Type B pancreatic cell (in vitro differentiated cells): Measurements from ENCODE around the gene DIRAS1. TPM values are rescaled to one million over a fixed set of nuclear protein-coding genes. Genes with fewer than 3 reads are reported as not detected.

ENCODE experiments used
- DNase-seq: peaks from one replicate; pipeline ENCODE4 v3.0.0; 2021; ENCODE audit warnings: mixed read lengths; ENCODE audit not compliant: unreplicated experiment; ENCODE audit errors: extremely low spot score
- H3K27ac Mint-ChIP-seq: 2 replicates; pipeline ENCODE4 v1.8.0; 2021; ENCODE audit warnings: mild to moderate bottlenecking, mixed read lengths
- H3K27me3 Mint-ChIP-seq: 2 replicates; pipeline ENCODE4 v1.8.0; 2021; ENCODE audit warnings: mixed read lengths
- H3K36me3 Mint-ChIP-seq: 2 replicates; pipeline ENCODE4 v1.8.0; 2021; ENCODE audit warnings: mixed read lengths
- H3K4me1 Mint-ChIP-seq: one replicate; pipeline ENCODE4 v1.8.0; 2021; ENCODE audit warnings: mixed read lengths; ENCODE audit not compliant: unreplicated experiment
- H3K4me3 Mint-ChIP-seq: 2 replicates; pipeline ENCODE4 v1.8.0; 2021; ENCODE audit warnings: mild to moderate bottlenecking, mixed read lengths
- H3K9me3 Mint-ChIP-seq: 2 replicates; pipeline ENCODE4 v1.8.0; 2021; ENCODE audit warnings: mixed read lengths
- total RNA-seq: library from RNA; stranded (reverse); gene quantifications from 2 replicates; pipeline ENCODE4 v1.2.1, GENCODE V29; 2021; ENCODE audit warnings: low replicate concordance
- TF ChIP-seq, protein P1 (sequence below): fragments of 200-600 bp; sonication (generic); conservative IDR thresholded peaks from 2 replicates; pipeline ENCODE4 v1.5.0; 2021; ENCODE audit warnings: antibody characterized with exemption, mild to moderate bottlenecking

DIRAS1 gene
- total RNA-seq, 1 donor from 2014 or later = 10.4 TPM

DNA sequence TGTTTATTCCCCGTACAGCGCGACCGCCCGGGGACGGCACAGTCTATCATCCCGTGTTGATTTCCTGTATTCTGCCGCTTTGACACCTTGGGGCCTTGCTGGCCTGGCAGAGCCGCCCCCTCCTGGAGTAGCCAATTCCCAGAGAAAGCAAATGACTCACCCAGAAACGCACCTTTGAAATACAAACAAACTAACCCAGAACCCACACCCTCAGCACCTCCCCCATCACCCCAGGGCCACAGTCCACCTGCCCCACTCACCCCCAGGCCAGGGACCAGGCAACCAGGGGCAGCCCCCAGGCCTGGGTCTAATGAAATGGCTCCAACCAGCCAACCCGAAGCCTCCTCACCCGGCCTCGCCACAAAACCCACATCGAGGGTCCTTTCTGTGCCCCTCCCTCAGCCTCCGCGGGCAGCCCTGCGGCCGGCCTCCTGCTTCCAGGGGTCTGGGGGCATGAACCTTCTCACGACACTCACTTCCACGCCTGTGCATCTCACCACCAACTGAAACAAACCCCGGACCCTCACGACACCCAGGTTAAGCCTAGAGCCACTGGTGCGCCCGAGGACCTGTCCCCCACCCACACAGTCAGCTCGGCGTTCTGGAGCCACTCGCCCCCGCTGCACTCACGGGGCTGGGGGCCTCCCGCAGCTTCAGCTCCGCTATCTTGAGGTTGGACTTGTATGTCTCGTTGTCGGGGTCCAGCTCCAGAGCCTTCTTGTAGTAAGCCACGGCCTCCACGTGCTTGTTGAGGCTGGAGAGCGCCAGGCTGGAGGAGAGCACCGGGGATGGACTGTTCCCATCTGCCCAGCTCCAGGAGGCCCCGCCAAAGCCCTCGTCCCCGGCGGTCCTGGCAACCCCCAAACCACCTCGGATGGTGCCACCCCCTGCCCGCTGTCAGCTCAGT is 41.0 kb upstream of the DIRAS1 start:
- Mint-ChIP-seq H3K4me1 (no peaks in the 10 kb centered on the region), H3K27ac (no peak overlapping the region), H3K36me3 (no peaks in the 10 kb centered on the region), H3K27me3 (no peaks in the 10 kb centered on the region), H3K4me3 (no peak overlapping the region), H3K9me3 (no peaks in the 10 kb centered on the region)
- TF ChIP-seq, protein P1, sequence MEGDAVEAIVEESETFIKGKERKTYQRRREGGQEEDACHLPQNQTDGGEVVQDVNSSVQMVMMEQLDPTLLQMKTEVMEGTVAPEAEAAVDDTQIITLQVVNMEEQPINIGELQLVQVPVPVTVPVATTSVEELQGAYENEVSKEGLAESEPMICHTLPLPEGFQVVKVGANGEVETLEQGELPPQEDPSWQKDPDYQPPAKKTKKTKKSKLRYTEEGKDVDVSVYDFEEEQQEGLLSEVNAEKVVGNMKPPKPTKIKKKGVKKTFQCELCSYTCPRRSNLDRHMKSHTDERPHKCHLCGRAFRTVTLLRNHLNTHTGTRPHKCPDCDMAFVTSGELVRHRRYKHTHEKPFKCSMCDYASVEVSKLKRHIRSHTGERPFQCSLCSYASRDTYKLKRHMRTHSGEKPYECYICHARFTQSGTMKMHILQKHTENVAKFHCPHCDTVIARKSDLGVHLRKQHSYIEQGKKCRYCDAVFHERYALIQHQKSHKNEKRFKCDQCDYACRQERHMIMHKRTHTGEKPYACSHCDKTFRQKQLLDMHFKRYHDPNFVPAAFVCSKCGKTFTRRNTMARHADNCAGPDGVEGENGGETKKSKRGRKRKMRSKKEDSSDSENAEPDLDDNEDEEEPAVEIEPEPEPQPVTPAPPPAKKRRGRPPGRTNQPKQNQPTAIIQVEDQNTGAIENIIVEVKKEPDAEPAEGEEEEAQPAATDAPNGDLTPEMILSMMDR = no peak
- DNase-seq = no peak

DNA sequence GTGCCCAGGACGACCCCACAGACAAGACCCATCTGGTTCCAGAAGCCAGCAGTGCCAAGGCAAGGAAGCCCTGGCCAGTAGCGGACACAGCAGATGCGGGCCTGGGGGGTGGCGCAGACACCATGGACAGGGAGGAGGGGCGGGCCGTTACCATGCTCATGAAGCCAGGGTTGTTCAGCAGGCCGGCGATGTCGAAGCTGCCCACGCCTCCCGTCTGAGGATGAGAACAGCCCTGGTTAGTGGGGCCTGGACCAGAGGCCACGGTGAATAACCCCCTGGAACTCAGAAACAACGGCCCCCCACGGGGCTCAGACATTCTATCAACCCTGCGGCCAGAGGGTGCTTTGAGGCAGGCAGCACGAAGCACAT is 40.1 kb upstream of the DIRAS1 start:
- Mint-ChIP-seq H3K27ac (no peak overlapping the region), H3K36me3 (no peaks in the 10 kb centered on the region), H3K27me3 (no peaks in the 10 kb centered on the region), H3K4me3 (no peak overlapping the region), H3K4me1 (no peaks in the 10 kb centered on the region), H3K9me3 (no peaks in the 10 kb centered on the region)
- no peak for DNase-seq
- TF ChIP-seq, protein P1 = no peak

DNA sequence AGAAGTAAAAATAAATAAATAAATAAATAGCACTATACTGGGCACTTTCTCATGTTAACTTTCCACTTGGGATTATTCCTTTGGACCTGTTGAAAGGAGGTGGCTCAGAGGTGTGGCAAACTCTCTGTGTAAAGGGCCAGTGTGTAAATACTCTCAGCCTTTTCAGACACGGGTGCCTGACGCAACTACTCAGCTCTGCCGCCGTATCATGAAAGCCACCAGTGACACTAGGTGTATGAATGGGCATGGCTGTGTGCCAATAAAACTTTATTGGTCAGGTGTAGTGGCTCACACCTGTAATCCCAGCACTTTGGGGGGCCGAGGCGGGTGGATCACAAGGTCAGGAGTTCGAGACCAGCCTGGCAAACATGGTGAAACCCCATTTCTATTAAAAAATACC is 38.8 kb upstream of the DIRAS1 start:
- H3K36me3 Mint-ChIP-seq = no peaks in the 10 kb centered on the region
- H3K27me3 Mint-ChIP-seq = no peaks in the 10 kb centered on the region
- H3K4me1 Mint-ChIP-seq = no peaks in the 10 kb centered on the region
- no peak overlapping the region for H3K4me3 Mint-ChIP-seq
- TF ChIP-seq, protein P1 = no peak
- H3K9me3 Mint-ChIP-seq = no peaks in the 10 kb centered on the region
- DNase-seq = no peak
- no peak overlapping the region for H3K27ac Mint-ChIP-seq

DNA sequence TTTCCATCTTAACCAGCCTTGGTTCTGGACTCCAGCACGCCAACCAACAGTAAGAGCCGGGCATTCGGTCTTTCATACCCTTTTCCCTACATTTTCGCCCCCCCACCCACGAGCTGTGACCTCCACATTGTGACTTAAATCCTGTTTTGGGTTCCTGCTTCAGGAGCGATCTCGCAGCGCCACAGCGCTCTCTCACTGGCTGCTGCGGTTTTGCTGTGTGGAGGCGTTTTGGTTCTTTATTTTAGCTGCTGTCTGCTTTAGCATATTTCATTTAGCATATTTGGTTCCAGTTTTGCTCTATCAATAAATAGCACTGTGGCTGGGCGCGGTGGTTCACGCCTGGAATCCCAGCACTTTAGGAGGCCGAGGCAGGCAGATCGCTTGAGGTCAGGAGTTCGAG is 38.2 kb upstream of the DIRAS1 start:
- no peak overlapping the region for H3K27ac Mint-ChIP-seq
- TF ChIP-seq, protein P1 = no peak
- H3K36me3 Mint-ChIP-seq = no peaks in the 10 kb centered on the region
- DNase-seq = no peak
- H3K4me1 Mint-ChIP-seq = no peaks in the 10 kb centered on the region
- H3K27me3 Mint-ChIP-seq = no peaks in the 10 kb centered on the region
- no peaks in the 10 kb centered on the region for H3K9me3 Mint-ChIP-seq
- H3K4me3 Mint-ChIP-seq = no peak overlapping the region

DNA sequence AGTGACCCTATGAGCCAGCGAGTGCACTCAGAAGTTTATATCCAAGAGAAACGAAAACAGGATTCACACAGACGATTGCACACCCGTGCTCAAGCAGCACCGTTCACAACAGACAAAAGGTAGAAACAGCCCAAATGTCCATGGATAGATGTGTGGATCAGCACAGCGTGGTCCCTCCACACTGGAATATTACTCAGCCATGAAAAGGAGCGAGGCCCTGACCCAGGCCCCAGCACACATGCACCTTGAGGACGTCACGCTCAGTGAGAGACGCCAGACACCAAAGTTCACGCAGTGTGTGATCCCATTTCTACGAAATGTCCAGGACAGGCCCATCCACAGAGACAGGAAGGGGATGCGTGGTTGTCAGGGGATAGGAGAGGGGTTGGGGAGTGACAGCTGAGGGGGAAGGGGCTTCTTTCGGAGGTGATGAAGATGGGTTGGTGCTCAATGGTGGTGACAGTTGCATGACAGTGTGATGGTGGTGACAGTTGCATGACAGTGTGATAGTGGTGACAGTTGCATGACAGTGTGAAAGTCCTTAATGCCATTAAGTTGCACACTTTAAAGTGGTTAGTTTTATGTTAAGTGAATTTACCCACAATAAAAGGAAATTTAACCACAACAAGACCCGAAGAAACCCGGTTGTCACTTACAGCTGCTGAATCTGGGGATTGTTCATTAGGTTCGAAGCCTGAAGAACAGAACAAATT is 37.6 kb upstream of the DIRAS1 start:
- Mint-ChIP-seq H3K27me3 (no peaks in the 10 kb centered on the region), H3K36me3 (no peaks in the 10 kb centered on the region), H3K4me1 (no peaks in the 10 kb centered on the region), H3K4me3 (no peak overlapping the region), H3K9me3 (no peaks in the 10 kb centered on the region), H3K27ac (no peak overlapping the region)
- TF ChIP-seq, protein P1 = no peak
- DNase-seq = no peak
